ENCODE results near the gene SPPL2C. TPM values are rescaled to one million over a fixed set of nuclear protein-coding genes. Genes with fewer than 3 reads are reported as not detected.

Gene SPPL2C
- total RNA-seq, 2 donors from 2014 or later: not detected

Other genes with a start within 250 kb of the SPPL2C start
- gene CRHR1, start 60.6 kb upstream of the SPPL2C start, total RNA-seq: not detected
- 10 to 100 TPM; 20.8 to 24.0 TPM for gene MAPT, start 49.7 kb downstream of the SPPL2C start, total RNA-seq
- not detected for gene STH, start 154.4 kb downstream of the SPPL2C start, total RNA-seq